ACC112 (cell line): ENCODE results near the gene IFIT1B.
A peak's percentile ranks its signal among the peaks of the same experiment; 100 is the strongest.

Experiments used
- H2AFZ ChIP-seq: fragments of 200-600 bp; sonication (generic); one replicate; pipeline ENCODE4 v1.6.0; 2017; ENCODE audit warnings: antibody characterized with exemption, low read length; ENCODE audit not compliant: unreplicated experiment
- H3K27ac ChIP-seq: fragments of 200-600 bp; sonication (generic); 2 replicates; pipeline ENCODE4 v1.5.1; 2014; ENCODE audit warnings: low read depth, mild to moderate bottlenecking, antibody characterized with exemption, low read length, moderate library complexity
- H3K27me3 ChIP-seq: fragments of 200-600 bp; sonication (generic); 2 replicates; pipeline ENCODE4 v1.6.1; 2014; ENCODE audit warnings: mild to moderate bottlenecking, antibody characterized with exemption, low read length, moderate library complexity, mixed read lengths; ENCODE audit not compliant: insufficient read depth
- H3K36me3 ChIP-seq: fragments of 200-600 bp; sonication (generic); 2 replicates; pipeline ENCODE4 v1.6.1; 2016; ENCODE audit warnings: mild to moderate bottlenecking, antibody characterized with exemption, low read length, moderate library complexity, mixed read lengths; ENCODE audit not compliant: insufficient read depth
- H3K4me1 ChIP-seq: fragments of 200-600 bp; sonication (generic); one replicate; pipeline ENCODE4 v1.6.1; 2016; ENCODE audit warnings: low read length, mixed read lengths; ENCODE audit not compliant: insufficient read depth, unreplicated experiment, control insufficient read depth
- H3K4me3 ChIP-seq: fragments of 200-600 bp; sonication (generic); 2 replicates; pipeline ENCODE4 v1.5.1; 2014; ENCODE audit warnings: mild to moderate bottlenecking, low read depth, low read length
- H3K79me2 ChIP-seq: fragments of 200-600 bp; sonication (generic); one replicate; pipeline ENCODE4 v1.6.0; 2016; ENCODE audit warnings: low read length; ENCODE audit not compliant: control insufficient read depth, unreplicated experiment, insufficient read depth

IFIT1B gene

DNA sequence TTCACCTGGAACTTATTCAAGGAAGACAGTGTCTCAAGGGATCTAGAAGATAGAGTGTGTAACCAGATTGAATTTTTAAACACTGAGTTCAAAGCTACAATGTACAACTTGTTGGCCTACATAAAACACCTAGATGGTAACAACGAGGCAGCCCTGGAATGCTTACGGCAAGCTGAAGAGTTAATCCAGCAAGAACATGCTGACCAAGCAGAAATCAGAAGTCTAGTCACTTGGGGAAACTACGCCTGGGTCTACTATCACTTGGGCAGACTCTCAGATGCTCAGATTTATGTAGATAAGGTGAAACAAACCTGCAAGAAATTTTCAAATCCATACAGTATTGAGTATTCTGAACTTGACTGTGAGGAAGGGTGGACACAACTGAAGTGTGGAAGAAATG, 39.1 kb upstream of the IFIT1B start:
- no peak overlapping the region for H3K4me3 ChIP-seq
- H2AFZ ChIP-seq = no peak overlapping the region

DNA sequence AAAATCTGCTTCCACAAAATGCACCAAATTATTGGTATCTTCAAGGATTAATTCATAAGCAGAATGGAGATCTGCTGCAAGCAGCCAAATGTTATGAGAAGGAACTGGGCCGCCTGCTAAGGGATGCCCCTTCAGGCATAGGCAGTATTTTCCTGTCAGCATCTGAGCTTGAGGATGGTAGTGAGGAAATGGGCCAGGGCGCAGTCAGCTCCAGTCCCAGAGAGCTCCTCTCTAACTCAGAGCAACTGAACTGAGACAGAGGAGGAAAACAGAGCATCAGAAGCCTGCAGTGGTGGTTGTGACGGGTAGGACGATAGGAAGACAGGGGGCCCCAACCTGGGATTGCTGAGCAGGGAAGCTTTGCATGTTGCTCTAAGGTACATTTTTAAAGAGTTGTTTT, 38.0 kb upstream of the IFIT1B start:
- H2AFZ ChIP-seq = no peak overlapping the region
- H3K79me2 ChIP-seq = peaks cover 49% of the 10 kb centered on the region
- no peaks in the 10 kb centered on the region for H3K27me3 ChIP-seq
- peaks cover 34% of the 10 kb centered on the region for H3K4me1 ChIP-seq
- H3K27ac ChIP-seq = no peak overlapping the region
- H3K4me3 ChIP-seq = no peak overlapping the region
- peaks cover 59% of the 10 kb centered on the region for H3K36me3 ChIP-seq

More for the DNA sequence above, 39.1 kb upstream of the IFIT1B start:
- peaks cover 42% of the 10 kb centered on the region for H3K4me1 ChIP-seq
- 0 out of 2 replicates have a peak overlapping the region, but pooled peaks have one; percentile 38 for H3K27ac ChIP-seq
- no peaks in the 10 kb centered on the region for H3K27me3 ChIP-seq
- H3K79me2 ChIP-seq = peaks cover 59% of the 10 kb centered on the region
- peaks cover 60% of the 10 kb centered on the region for H3K36me3 ChIP-seq

DNA sequence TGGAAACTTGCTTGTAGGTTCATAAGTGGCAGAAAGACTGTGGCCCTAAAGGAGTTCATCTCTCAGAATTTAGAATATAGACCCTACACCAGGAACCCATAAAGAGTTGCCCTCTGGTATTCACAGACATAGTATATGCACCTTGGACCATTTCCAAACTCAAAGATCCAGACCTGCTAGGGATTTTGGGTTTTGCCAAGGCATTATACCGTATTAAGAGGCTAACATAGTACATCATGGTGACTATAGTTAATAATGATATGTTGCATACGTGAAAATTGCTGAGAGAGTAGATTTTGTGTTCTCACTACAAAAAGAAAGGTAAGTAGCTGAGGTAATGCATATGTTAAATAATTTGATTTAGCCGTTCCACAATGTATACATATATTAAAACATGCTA, 36.2 kb upstream of the IFIT1B start:
- Histone ChIP-seq H2AFZ (no peak overlapping the region), H3K4me1 (peaks cover 30% of the 10 kb centered on the region), H3K79me2 (peaks cover 31% of the 10 kb centered on the region), H3K36me3 (peaks cover 43% of the 10 kb centered on the region), H3K4me3 (no peak overlapping the region), H3K27ac (peak overlapping the region; percentile 13; the same call in 1 of the 2 replicates), H3K27me3 (no peaks in the 10 kb centered on the region)

DNA sequence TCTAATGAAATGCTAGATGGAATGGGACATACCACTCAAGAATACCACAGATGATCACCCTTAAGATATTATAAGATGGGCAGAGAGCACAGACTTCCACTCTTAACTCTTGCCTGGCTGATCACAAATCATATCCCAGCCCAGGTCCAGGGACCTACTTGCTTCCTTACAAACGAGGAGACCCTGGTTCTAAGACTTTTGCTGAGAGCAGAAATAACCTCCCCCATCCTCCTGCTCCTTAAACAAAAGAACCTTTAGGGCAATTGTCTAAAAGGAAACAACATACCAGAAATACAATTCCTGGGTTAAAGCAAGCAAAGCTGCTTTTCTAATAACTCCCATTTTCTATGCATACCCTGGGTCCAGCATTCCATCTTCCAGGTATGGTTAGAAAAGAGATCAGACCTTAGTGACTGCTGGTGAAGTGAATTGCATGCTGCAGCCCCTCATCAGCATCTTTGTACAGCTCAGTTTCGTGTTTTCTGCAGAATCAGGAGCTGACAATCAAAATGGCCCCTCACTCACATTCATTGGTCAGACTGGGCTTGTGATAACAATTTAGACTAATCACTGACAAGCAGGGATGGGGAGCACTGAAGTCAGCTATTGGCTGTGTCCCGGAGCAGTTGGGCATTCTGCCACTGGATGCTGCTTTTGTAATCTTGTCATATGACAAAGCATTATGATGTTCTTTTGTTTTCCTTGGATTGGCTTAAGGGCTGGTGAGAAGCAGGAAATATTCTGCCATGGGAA, 35.5 kb upstream of the IFIT1B start:
- H3K27me3 ChIP-seq = no peaks in the 10 kb centered on the region
- H3K27ac ChIP-seq = peak overlapping the region; percentile 63
- H2AFZ ChIP-seq = no peak overlapping the region
- H3K4me1 ChIP-seq = peaks cover 36% of the 10 kb centered on the region
- no peak overlapping the region for H3K4me3 ChIP-seq
- peaks cover 38% of the 10 kb centered on the region for H3K36me3 ChIP-seq
- H3K79me2 ChIP-seq = peaks cover 24% of the 10 kb centered on the region

DNA sequence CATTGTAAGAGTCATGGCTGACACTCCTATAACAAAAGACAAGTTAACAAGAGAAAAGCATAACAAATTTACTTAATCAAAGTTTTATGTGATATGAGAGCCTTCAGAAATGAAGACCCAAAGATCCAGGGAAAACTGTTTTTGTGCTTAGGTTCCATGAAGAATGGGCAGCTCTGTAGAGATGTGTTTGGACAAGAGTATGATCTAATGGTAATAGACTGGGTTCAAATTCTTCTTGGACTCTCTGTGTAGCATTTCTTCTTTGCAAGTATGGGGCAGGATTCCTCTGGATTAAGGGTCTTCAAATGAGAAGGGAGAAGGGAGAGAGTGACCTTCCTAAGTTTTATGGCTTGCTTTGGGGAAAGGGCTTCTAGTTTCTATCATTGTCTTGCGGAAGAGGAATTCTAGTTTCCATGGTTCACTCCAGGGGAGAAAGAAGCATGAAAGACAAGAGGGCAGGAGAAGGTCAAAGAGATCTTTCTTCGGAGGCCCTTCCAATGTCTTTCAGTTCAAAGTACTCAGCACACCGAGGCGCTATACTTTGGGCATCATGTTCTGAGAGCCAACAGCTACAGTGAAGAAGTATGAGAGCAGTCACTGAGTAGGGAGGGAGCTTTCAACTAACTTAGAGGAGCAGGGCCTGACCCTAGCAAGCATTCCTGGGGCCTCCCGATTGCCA, 34.6 kb upstream of the IFIT1B start:
- Histone ChIP-seq H2AFZ (no peak overlapping the region), H3K4me3 (no peak overlapping the region), H3K27me3 (no peaks in the 10 kb centered on the region), H3K36me3 (peaks cover 32% of the 10 kb centered on the region), H3K27ac (peak overlapping the region; percentile 63), H3K79me2 (peaks cover 16% of the 10 kb centered on the region), H3K4me1 (peaks cover 34% of the 10 kb centered on the region)

DNA sequence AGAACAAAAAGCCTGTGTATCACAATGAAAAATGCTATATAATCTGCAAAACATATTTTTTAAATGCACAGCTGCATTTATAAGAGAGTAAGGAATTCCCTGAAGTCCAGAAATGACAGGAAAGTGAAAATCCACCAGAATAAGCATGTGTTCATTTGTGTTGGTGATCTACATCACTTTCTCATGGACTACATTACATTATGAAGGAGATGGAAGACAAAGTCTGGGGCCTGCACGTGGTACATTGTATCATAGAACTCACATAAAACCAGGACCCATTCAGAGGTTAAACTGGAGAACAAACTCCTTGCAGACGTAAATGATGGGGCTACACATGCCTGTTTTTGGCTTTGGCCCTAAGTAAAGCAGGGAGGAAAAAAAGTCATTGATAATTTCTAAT, 33.7 kb upstream of the IFIT1B start:
- Histone ChIP-seq H3K36me3 (peaks cover 22% of the 10 kb centered on the region), H2AFZ (no peak overlapping the region), H3K27me3 (no peaks in the 10 kb centered on the region), H3K4me3 (no peak overlapping the region), H3K79me2 (peaks cover 7% of the 10 kb centered on the region), H3K4me1 (peaks cover 35% of the 10 kb centered on the region), H3K27ac (0 out of 2 replicates have a peak overlapping the region, but pooled peaks have one; percentile 9)

DNA sequence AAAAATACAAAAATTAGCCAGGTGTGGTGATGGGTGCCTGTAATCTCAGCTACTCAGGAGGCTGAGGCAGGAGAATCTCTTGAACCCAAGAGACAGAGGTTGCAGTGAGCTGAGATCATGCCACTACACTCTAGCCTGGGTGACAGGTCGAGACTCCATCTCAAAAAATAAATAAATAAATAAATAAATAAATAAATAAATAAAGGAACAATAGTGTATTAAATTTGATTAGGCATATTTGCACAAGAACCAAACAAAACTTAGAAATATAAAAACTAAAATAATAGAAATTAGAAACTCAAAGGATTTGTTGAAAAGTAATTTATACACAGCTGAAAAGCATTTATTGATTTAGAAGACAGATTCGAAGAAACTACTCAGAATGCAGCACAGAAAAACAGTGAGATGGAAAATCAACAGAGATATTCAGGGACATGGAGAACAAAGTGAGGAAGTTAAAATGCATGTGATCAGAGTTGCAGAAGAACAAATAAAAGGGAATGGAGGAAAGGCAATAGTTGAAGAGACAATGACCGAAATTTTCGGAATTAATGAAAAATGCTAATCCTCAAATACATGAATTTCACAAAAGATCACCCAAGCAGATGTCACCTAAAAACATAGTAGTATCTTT, 32.4 kb upstream of the IFIT1B start:
- Histone ChIP-seq H2AFZ (no peak overlapping the region), H3K27ac (peak overlapping the region; percentile 60; the same call in 1 of the 2 replicates), H3K4me1 (peaks cover 38% of the 10 kb centered on the region), H3K36me3 (peaks cover 12% of the 10 kb centered on the region), H3K79me2 (peaks cover 2% of the 10 kb centered on the region), H3K4me3 (no peak overlapping the region), H3K27me3 (no peaks in the 10 kb centered on the region)

DNA sequence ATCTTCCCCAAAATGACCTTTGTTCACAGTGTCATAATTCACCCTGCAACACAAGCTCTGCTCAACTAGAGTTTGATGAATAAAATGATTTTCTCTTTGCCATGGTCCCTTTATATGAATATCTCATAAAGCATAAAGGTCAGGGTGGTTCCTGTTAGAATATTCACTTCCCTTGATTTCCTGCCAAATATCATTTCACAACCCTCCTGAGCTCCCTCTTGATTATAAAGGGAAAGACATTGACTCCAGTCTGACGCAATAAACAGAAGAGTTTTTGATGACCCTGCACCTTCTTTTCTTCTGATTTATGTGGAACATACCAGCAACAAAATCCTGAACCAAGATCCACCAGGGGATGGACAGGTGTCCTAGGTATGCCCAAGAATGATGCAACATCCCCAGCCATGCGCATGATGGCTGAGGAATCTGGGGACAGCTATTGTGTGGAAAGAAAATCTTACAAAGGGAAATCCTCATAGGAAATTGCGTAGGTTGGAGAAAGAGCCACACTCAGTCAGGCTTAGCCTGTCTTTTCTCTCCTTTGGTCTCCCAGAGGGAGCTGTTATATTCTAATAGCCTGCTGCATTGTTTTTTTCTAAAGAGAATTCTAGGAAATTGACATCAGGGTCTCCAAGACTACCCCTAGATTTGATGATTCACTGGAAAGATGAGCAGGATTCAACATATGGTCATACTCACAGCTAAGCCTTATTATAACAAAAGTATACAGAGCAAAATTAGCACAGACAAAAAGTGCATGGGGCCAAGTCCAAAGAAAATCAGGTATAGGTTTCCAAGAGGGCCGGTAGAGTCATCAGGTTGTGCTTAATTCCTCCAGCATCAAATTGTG, 31.2 kb upstream of the IFIT1B start:
- peaks cover 49% of the 10 kb centered on the region for H3K4me1 ChIP-seq
- no peaks in the 10 kb centered on the region for H3K79me2 ChIP-seq
- H3K27ac ChIP-seq = peak overlapping the region; percentile 60
- H3K27me3 ChIP-seq = no peaks in the 10 kb centered on the region
- peak overlapping the region; percentile 4; the same call in 1 of the 2 replicates for H3K4me3 ChIP-seq
- H3K36me3 ChIP-seq = 0 out of 2 replicates have a peak, but pooled peaks cover under 1% of the 10 kb centered on the region
- H2AFZ ChIP-seq = no peak overlapping the region

DNA sequence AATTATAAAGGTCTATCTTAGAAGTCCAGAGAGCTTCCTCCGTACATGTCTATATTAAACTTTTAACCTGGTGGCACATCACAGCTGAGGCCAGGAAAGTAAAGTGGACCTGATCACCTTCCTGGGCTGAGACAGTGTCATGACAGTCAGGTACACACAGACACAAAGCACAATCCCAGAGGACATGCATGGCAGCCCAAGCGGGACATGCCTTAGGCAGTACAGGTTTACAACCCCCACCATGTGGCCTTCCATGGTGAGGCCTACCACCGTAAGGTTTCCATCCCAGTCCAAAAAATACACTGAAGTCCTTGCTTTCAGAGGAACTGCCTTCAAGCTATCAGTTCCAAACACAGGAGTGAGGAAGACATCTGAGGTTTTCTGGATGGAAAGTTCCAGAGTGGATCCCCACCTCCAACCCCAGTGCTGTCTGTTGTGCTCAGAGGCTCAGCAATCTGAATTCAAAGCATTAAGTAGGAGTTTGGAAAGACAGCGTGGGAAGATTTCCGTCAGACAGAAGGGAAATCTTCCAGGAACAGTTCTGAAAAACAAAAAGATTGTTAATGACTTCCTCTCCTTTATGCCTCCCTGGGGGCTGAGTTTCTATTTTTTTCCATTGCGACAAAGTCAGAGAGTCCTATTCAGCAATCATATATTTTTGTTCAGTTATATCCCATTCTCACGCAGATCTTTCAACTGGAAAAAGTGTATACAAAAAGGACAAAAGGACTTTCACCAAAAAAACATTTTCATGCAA, 30.0 kb upstream of the IFIT1B start:
- no peak overlapping the region for H3K27ac ChIP-seq
- H3K4me1 ChIP-seq = peaks cover 54% of the 10 kb centered on the region
- no peaks in the 10 kb centered on the region for H3K36me3 ChIP-seq
- no peaks in the 10 kb centered on the region for H3K79me2 ChIP-seq
- no peaks in the 10 kb centered on the region for H3K27me3 ChIP-seq
- no peak overlapping the region for H3K4me3 ChIP-seq
- no peak overlapping the region for H2AFZ ChIP-seq
